Muscle of arm (tissue), 14 donors: ENCODE measurements around the gene SLC38A1. TPM values are rescaled to one million over a fixed set of nuclear protein-coding genes. Genes with fewer than 3 reads are reported as not detected.
A peak's percentile ranks its signal among the peaks of the same experiment; 100 is the strongest.
"Not testable (repeated sequence)": the region's sequence is repeated elsewhere in the genome, so short reads cannot be mapped to it uniquely, and the experiment has no call there.

Experiments
- DNase-seq: peaks from one replicate; pipeline ENCODE4 v3.0.0-alpha.2; 2013
- long read RNA-seq, 11 donors: transcript quantifications; one replicate each; lab custom pipeline, GENCODE V29; 2026
- polyA plus RNA-seq, 12 donors: library from polyadenylated mRNA; unstranded; fragments of 120-200 nt; gene quantifications; one replicate each; pipeline ENCODE4 v1.2.1, GENCODE V29; 2013; ENCODE audit not compliant: insufficient read length in 12 of 12

SLC38A1 gene
- 10 to 100 TPM in 11 of 12 donors, not detected in 1; 37.6 to 59.0 (median 43.9) TPM for polyA plus RNA-seq
- long read RNA-seq, donor 1, full-length matches to known transcripts = 6 of 17 reads
- long read RNA-seq, donor 1, partial matches to known transcripts = 11 of 17 reads
- long read RNA-seq, donor 1, other reads (novel, unspliced or antisense) = 0 of 17 reads
- long read RNA-seq, donor 2, full-length matches to known transcripts = 11 of 16 reads
- long read RNA-seq, donor 2, partial matches to known transcripts = 5 of 16 reads
- long read RNA-seq, donor 2, other reads (novel, unspliced or antisense) = 0 of 16 reads
- long read RNA-seq, donor 3, full-length matches to known transcripts = 4 of 4 reads
- long read RNA-seq, donor 3, partial matches to known transcripts = 0 of 4 reads
- long read RNA-seq, donor 3, other reads (novel, unspliced or antisense) = 0 of 4 reads
- long read RNA-seq, donor 4, full-length matches to known transcripts = 4 of 4 reads
- long read RNA-seq, donor 4, partial matches to known transcripts = 0 of 4 reads
- long read RNA-seq, donor 4, other reads (novel, unspliced or antisense) = 0 of 4 reads
- long read RNA-seq, donor 5 = 0 reads
- long read RNA-seq, donor 6, partial matches to known transcripts = 11 of 14 reads
- long read RNA-seq, donor 6, other reads (novel, unspliced or antisense) = 0 of 14 reads
- long read RNA-seq, donor 7, full-length matches to known transcripts = 6 of 6 reads
- long read RNA-seq, donor 7, partial matches to known transcripts = 0 of 6 reads
- long read RNA-seq, donor 7, other reads (novel, unspliced or antisense) = 0 of 6 reads
- long read RNA-seq, donor 8, partial matches to known transcripts = 9 of 12 reads
- long read RNA-seq, donor 8, other reads (novel, unspliced or antisense) = 0 of 12 reads
- long read RNA-seq, donor 9, full-length matches to known transcripts = 1 of 1 reads
- long read RNA-seq, donor 9, partial matches to known transcripts = 0 of 1 reads
- long read RNA-seq, donor 9, other reads (novel, unspliced or antisense) = 0 of 1 reads
- long read RNA-seq, donor 10, transcript SLC38A1-204 (17 exons, 2,332 nt) = major isoform, 5 of 14 reads
- long read RNA-seq, donor 10, partial matches to known transcripts = 9 of 14 reads
- long read RNA-seq, donor 10, other reads (novel, unspliced or antisense) = 0 of 14 reads
- long read RNA-seq, donor 11, full-length matches to known transcripts = 4 of 4 reads
- long read RNA-seq, donor 11, partial matches to known transcripts = 0 of 4 reads
- long read RNA-seq, donor 11, other reads (novel, unspliced or antisense) = 0 of 4 reads

GRCh38 chr12:46268583-46269428, at the start of gene SLC38A1:
TSS of gene SLC38A1 (minus strand) at chr12:46269043. CDS start at chr12:46239800, 29,243 bp downstream.
- peak; percentile 76 for DNase-seq

- no peak for DNase-seq
Observed at GRCh38 chr12:46318037-46318436, 49.2 kb upstream of the SLC38A1 start.

- peak; percentile 9 for DNase-seq
Observed at GRCh38 chr12:46304070-46304469, 35.2 kb upstream of the SLC38A1 start.

GRCh38 chr12:46303039-46303666, 34.3 kb upstream of the SLC38A1 start:
- peak; percentile 19 for DNase-seq

GRCh38 chr12:46300910-46301309, 32.1 kb upstream of the SLC38A1 start:
- peak; percentile 81 for DNase-seq

GRCh38 chr12:46299851-46300250, 31.0 kb upstream of the SLC38A1 start:
- DNase-seq = no peak

GRCh38 chr12:46298261-46298660, 29.4 kb upstream of the SLC38A1 start:
- DNase-seq = no peak

- DNase-seq = no peak
Observed at GRCh38 chr12:46296822-46297221, 28.0 kb upstream of the SLC38A1 start.

GRCh38 chr12:46292754-46293402, 24.0 kb upstream of the SLC38A1 start:
- no peak for DNase-seq

GRCh38 chr12:46291953-46292352, 23.1 kb upstream of the SLC38A1 start:
- DNase-seq = not testable (repeated sequence)

GRCh38 chr12:46285177-46285576, 16.3 kb upstream of the SLC38A1 start:
- not testable (repeated sequence) for DNase-seq

- DNase-seq = no peak
Observed at GRCh38 chr12:46282829-46283228, 14.0 kb upstream of the SLC38A1 start.

GRCh38 chr12:46276756-46277155, 7.9 kb upstream of the SLC38A1 start:
- DNase-seq = no peak

- no peak for DNase-seq
Observed at GRCh38 chr12:46271863-46272262, 3.0 kb upstream of the SLC38A1 start.

GRCh38 chr12:46269429-46270241, 792 bp upstream of the SLC38A1 start:
- no peak for DNase-seq

- peak; percentile 34 for DNase-seq
Observed at GRCh38 chr12:46267825-46268582, 839 bp downstream of the SLC38A1 start.

GRCh38 chr12:46267575-46267824, 1.3 kb downstream of the SLC38A1 start:
- no peak for DNase-seq

- DNase-seq = peak; percentile 53
Observed at GRCh38 chr12:46266869-46267574, 1.8 kb downstream of the SLC38A1 start.
